Ishikawa (cell line): Measurements from ENCODE around the gene ARL10.

Experiments
- CEBPB ChIP-seq: IDR thresholded peaks from 2 replicates; pipeline ENCODE4 v1.6.1; 2012
- CREB1 ChIP-seq: IDR thresholded peaks from 2 replicates; pipeline ENCODE4 v1.6.1; 2012; ENCODE audit warnings: low read depth
- EGR1 ChIP-seq: IDR thresholded peaks from 2 replicates; pipeline ENCODE4 v1.6.1; 2012
- EP300 ChIP-seq: IDR thresholded peaks from 2 replicates; pipeline ENCODE4 v1.6.1; 2012; ENCODE audit warnings: borderline replicate concordance
- FOXM1 ChIP-seq: IDR thresholded peaks from 2 replicates; pipeline ENCODE4 v1.6.1; 2012; ENCODE audit warnings: low read depth, borderline replicate concordance
- MAX ChIP-seq: IDR thresholded peaks from 2 replicates; pipeline ENCODE4 v1.6.1; 2012
- NFIC ChIP-seq: IDR thresholded peaks from 2 replicates; pipeline ENCODE4 v1.6.1; 2012
- RAD21 ChIP-seq: IDR thresholded peaks from 2 replicates; pipeline ENCODE4 v1.6.1; 2012; ENCODE audit warnings: low read depth
- REST ChIP-seq: IDR thresholded peaks from 2 replicates; pipeline ENCODE4 v1.6.1; 2012; ENCODE audit warnings: low read depth, mild to moderate bottlenecking
- TAF1 ChIP-seq: IDR thresholded peaks from 2 replicates; pipeline ENCODE4 v1.6.1; 2012; ENCODE audit warnings: low read depth, mild to moderate bottlenecking
- TCF12 ChIP-seq: IDR thresholded peaks from 2 replicates; pipeline ENCODE4 v1.6.1; 2012; ENCODE audit warnings: low read depth
- TEAD4 ChIP-seq: IDR thresholded peaks from 2 replicates; pipeline ENCODE4 v1.6.1; 2012
- USF1 ChIP-seq: IDR thresholded peaks from 2 replicates; pipeline ENCODE4 v1.6.1; 2012
- YY1 ChIP-seq: IDR thresholded peaks from 2 replicates; pipeline ENCODE4 v1.6.1; 2012; ENCODE audit warnings: low read depth
- ZBTB7A ChIP-seq: IDR thresholded peaks from 2 replicates; pipeline ENCODE4 v1.6.1; 2012; ENCODE audit warnings: low read depth

The ARL10 gene

GRCh38 chr5:176353533-176353932 lies 11.8 kb upstream of the ARL10 start:
- no peak for TF ChIP-seq FOXM1
- no peak for TF ChIP-seq TAF1
- no peak for TF ChIP-seq YY1
- no peak for TF ChIP-seq NFIC
- no peak for TF ChIP-seq EGR1

GRCh38 chr5:176355400-176356178 lies 9.7 kb upstream of the ARL10 start:
- TF ChIP-seq TEAD4 (no peak), TAF1 (no peak), EGR1 (no peak), TCF12 (no peak)

- TF ChIP-seq CREB1 (no peak), RAD21 (no peak), TEAD4 (no peak), YY1 (no peak), USF1 (no peak), FOXM1 (no peak), TAF1 (no peak), CEBPB (no peak)
Observed at GRCh38 chr5:176356179-176356566, 9.1 kb upstream of the ARL10 start.

GRCh38 chr5:176359658-176360057 lies 5.6 kb upstream of the ARL10 start:
- no peak for TF ChIP-seq RAD21
- no peak for TF ChIP-seq CEBPB
- TF ChIP-seq TAF1 = no peak
- no peak for TF ChIP-seq TCF12
- no peak for TF ChIP-seq TEAD4
- no peak for TF ChIP-seq CREB1
- TF ChIP-seq USF1 = no peak
- TF ChIP-seq FOXM1 = no peak
- TF ChIP-seq REST = no peak
- no peak for TF ChIP-seq EP300
- no peak for TF ChIP-seq ZBTB7A
- no peak for TF ChIP-seq EGR1
- no peak for TF ChIP-seq NFIC
- no peak for TF ChIP-seq MAX
- TF ChIP-seq YY1 = no peak

- TF ChIP-seq ZBTB7A (no peak; the same call in 1 of the 2 replicates), YY1 (no peak), MAX (no peak), EP300 (no peak), TCF12 (no peak), CEBPB (no peak), TAF1 (no peak), FOXM1 (no peak), TEAD4 (no peak), REST (no peak), CREB1 (no peak), NFIC (no peak), EGR1 (no peak), RAD21 (no peak), USF1 (no peak)
Observed at GRCh38 chr5:176360894-176361436, 4.3 kb upstream of the ARL10 start.
